Activated T-cell treated with anti-CD3 and anti-CD28 coated beads, Interleukin-2, amount 50 U/mL, for 72 hours (primary cell): ENCODE measurements around the gene THBD. TPM values are rescaled to one million over a fixed set of nuclear protein-coding genes. Genes with fewer than 3 reads are reported as not detected.

Source experiments
- ATAC-seq, 2 donors: fragments of 150-1000 bp; cut with Tn5 transposase; replicated peaks in 1 of 2; 2 replicates each; pipeline ENCODE4 v1.10.0; 2021; ENCODE audit warnings: moderate library complexity in 2 of 2, mild to moderate bottlenecking in 1 of 2
- DNase-seq, 2 donors: peaks; one replicate each; pipeline ENCODE4 v3.0.0; 2021 to 2022; ENCODE audit warnings: mixed read lengths in 1 of 2
- H3K27ac Mint-ChIP-seq: one replicate; pipeline ENCODE4 v1.8.0; 2022; ENCODE audit warnings: mild to moderate bottlenecking, moderate library complexity, mixed read lengths
- H3K27me3 Mint-ChIP-seq: one replicate; pipeline ENCODE4 v1.8.0; 2022; ENCODE audit warnings: low read depth, mixed read lengths
- H3K36me3 Mint-ChIP-seq, 2 donors: one replicate each; pipeline ENCODE4 v1.8.0; 2022; ENCODE audit warnings: mixed read lengths in 2 of 2, mild to moderate bottlenecking in 1 of 2; ENCODE audit not compliant: insufficient read depth in 2 of 2
- H3K4me1 Mint-ChIP-seq: one replicate; pipeline ENCODE4 v1.8.0; 2022; ENCODE audit warnings: low read depth, mixed read lengths
- H3K4me3 Mint-ChIP-seq, 2 donors: one replicate each; pipeline ENCODE4 v1.8.0; 2022; ENCODE audit warnings: mild to moderate bottlenecking in 2 of 2, mixed read lengths in 2 of 2, moderate library complexity in 2 of 2
- H3K9me3 Mint-ChIP-seq, 2 donors: one replicate each; pipeline ENCODE4 v1.8.0; 2022; ENCODE audit warnings: mixed read lengths in 2 of 2
- total RNA-seq, 2 donors: library from RNA; stranded (reverse); gene quantifications; one replicate each; pipeline ENCODE4 v1.2.3, GENCODE V29; 2022

THBD gene
- total RNA-seq: not detected

- Mint-ChIP-seq H3K9me3 (no peaks in the 10 kb centered on the region), H3K36me3 (peaks cover 2% of the 10 kb centered on the region in 2 donors), H3K27ac (no peak within 1 kb of the TSS), H3K27me3 (peaks cover 56% of the 10 kb centered on the region), H3K4me1 (peaks cover 7% of the 10 kb centered on the region), H3K4me3 (peak within 1 kb of the TSS; percentile 52 to 63)
- DNase-seq (peak; percentile 12 to 26), ATAC-seq (peak; percentile 57 to 58)
Measured at GRCh38 chr20:23049201-23050075, at the start of gene THBD. Gene THBD, minus strand, starts transcription at chr20:23049672. Its CDS starts 168 bp downstream, at chr20:23049504.

- Mint-ChIP-seq H3K4me1 (no peaks in the 10 kb centered on the region), H3K9me3 (no peaks in the 10 kb centered on the region)
Measured at GRCh38 chr20:23097636-23098580, 48.4 kb upstream of the THBD start.

GRCh38 chr20:23096986-23097520 is 47.6 kb upstream of the THBD start:
- Mint-ChIP-seq H3K9me3 (no peaks in the 10 kb centered on the region), H3K27ac (no peak overlapping the region), H3K4me1 (no peaks in the 10 kb centered on the region), H3K27me3 (no peaks in the 10 kb centered on the region), H3K4me3 (no peak overlapping the region), H3K36me3 (no peaks in the 10 kb centered on the region)
- ATAC-seq (no peak), DNase-seq (no peak)

More at GRCh38 chr20:23097636-23098580, 48.4 kb upstream of the THBD start:
- ATAC-seq (no peak), DNase-seq (no peak)
- no peak overlapping the region for H3K27ac Mint-ChIP-seq
- H3K4me3 Mint-ChIP-seq: no peak overlapping the region
- no peaks in the 10 kb centered on the region for H3K36me3 Mint-ChIP-seq
- no peaks in the 10 kb centered on the region for H3K27me3 Mint-ChIP-seq

GRCh38 chr20:23096097-23096496 is 46.6 kb upstream of the THBD start:
- ATAC-seq: no peak

GRCh38 chr20:23095499-23095898 is 46.0 kb upstream of the THBD start:
- no peaks in the 10 kb centered on the region for H3K4me1 Mint-ChIP-seq
- ATAC-seq (no peak), DNase-seq (no peak)
- H3K36me3 Mint-ChIP-seq: no peaks in the 10 kb centered on the region
- no peak overlapping the region for H3K4me3 Mint-ChIP-seq
- H3K27ac Mint-ChIP-seq: no peak overlapping the region
- H3K9me3 Mint-ChIP-seq: no peaks in the 10 kb centered on the region
- no peaks in the 10 kb centered on the region for H3K27me3 Mint-ChIP-seq

More at GRCh38 chr20:23096097-23096496, 46.6 kb upstream of the THBD start:
- no peak for DNase-seq
- H3K9me3 Mint-ChIP-seq: no peaks in the 10 kb centered on the region
- no peak overlapping the region for H3K4me3 Mint-ChIP-seq
- H3K4me1 Mint-ChIP-seq: no peaks in the 10 kb centered on the region
- H3K36me3 Mint-ChIP-seq: no peaks in the 10 kb centered on the region
- no peaks in the 10 kb centered on the region for H3K27me3 Mint-ChIP-seq
- H3K27ac Mint-ChIP-seq: no peak overlapping the region

- no peaks in the 10 kb centered on the region for H3K27me3 Mint-ChIP-seq
- peak overlapping the region in 1 of 2 donors; percentile 6 for H3K4me3 Mint-ChIP-seq
- H3K9me3 Mint-ChIP-seq: no peaks in the 10 kb centered on the region
- H3K4me1 Mint-ChIP-seq: no peaks in the 10 kb centered on the region
- DNase-seq: no peak
- no peak overlapping the region for H3K27ac Mint-ChIP-seq
- H3K36me3 Mint-ChIP-seq: no peaks in the 10 kb centered on the region
- ATAC-seq: peak in 1 of 2 donors; percentile 36
Measured at GRCh38 chr20:23094927-23095326, 45.5 kb upstream of the THBD start.

GRCh38 chr20:23094213-23094896 is 44.9 kb upstream of the THBD start:
- H3K9me3 Mint-ChIP-seq: no peaks in the 10 kb centered on the region
- no peaks in the 10 kb centered on the region for H3K27me3 Mint-ChIP-seq
- no peaks in the 10 kb centered on the region for H3K36me3 Mint-ChIP-seq
- peak in 1 of 2 donors; percentile 68 for ATAC-seq
- no peak for DNase-seq
- H3K27ac Mint-ChIP-seq: no peak overlapping the region
- H3K4me3 Mint-ChIP-seq: peak overlapping the region in 1 of 2 donors; percentile 6
- H3K4me1 Mint-ChIP-seq: no peaks in the 10 kb centered on the region

GRCh38 chr20:23093613-23094012 is 44.1 kb upstream of the THBD start:
- no peaks in the 10 kb centered on the region for H3K9me3 Mint-ChIP-seq

GRCh38 chr20:23092861-23093495 is 43.5 kb upstream of the THBD start:
- Mint-ChIP-seq H3K36me3 (no peaks in the 10 kb centered on the region), H3K27me3 (no peaks in the 10 kb centered on the region), H3K4me3 (no peak overlapping the region), H3K9me3 (no peaks in the 10 kb centered on the region), H3K27ac (no peak overlapping the region), H3K4me1 (no peaks in the 10 kb centered on the region)
- DNase-seq (no peak), ATAC-seq (no peak)

More at GRCh38 chr20:23093613-23094012, 44.1 kb upstream of the THBD start:
- DNase-seq (no peak), ATAC-seq (no peak)
- Mint-ChIP-seq H3K27me3 (no peaks in the 10 kb centered on the region), H3K36me3 (no peaks in the 10 kb centered on the region), H3K4me1 (no peaks in the 10 kb centered on the region), H3K4me3 (no peak overlapping the region), H3K27ac (no peak overlapping the region)

GRCh38 chr20:23092384-23092756 is 42.9 kb upstream of the THBD start:
- peaks cover 3% of the 10 kb centered on the region for H3K4me1 Mint-ChIP-seq
- H3K36me3 Mint-ChIP-seq: no peaks in the 10 kb centered on the region
- ATAC-seq (no peak), DNase-seq (no peak)
- no peaks in the 10 kb centered on the region for H3K9me3 Mint-ChIP-seq
- no peak overlapping the region for H3K27ac Mint-ChIP-seq
- no peaks in the 10 kb centered on the region for H3K27me3 Mint-ChIP-seq
- H3K4me3 Mint-ChIP-seq: no peak overlapping the region

- Mint-ChIP-seq H3K9me3 (no peaks in the 10 kb centered on the region), H3K36me3 (no peaks in the 10 kb centered on the region), H3K27me3 (no peaks in the 10 kb centered on the region), H3K4me1 (peaks cover 7% of the 10 kb centered on the region), H3K4me3 (no peak overlapping the region), H3K27ac (no peak overlapping the region)
- ATAC-seq (no peak), DNase-seq (no peak)
Measured at GRCh38 chr20:23091721-23092383, 42.4 kb upstream of the THBD start.

GRCh38 chr20:23090878-23091277 is 41.4 kb upstream of the THBD start:
- Mint-ChIP-seq H3K27me3 (no peaks in the 10 kb centered on the region), H3K27ac (no peak overlapping the region), H3K4me3 (no peak overlapping the region), H3K9me3 (no peaks in the 10 kb centered on the region), H3K4me1 (peaks cover 15% of the 10 kb centered on the region), H3K36me3 (no peaks in the 10 kb centered on the region)
- DNase-seq (no peak), ATAC-seq (no peak)
